Measurements from ENCODE around the gene EIF2D.

GRCh38 chr1:206654828-206655227 is 42.6 kb upstream of the EIF2D start:
- TF ChIP-seq CTCF (conservative IDR thresholded peaks at IDR 0.05) (no peak), ZFX (IDR thresholded peaks at IDR 0.05) (no peak)

All from C4-2B (cell line).